ENCODE data around the gene DST.

DNA sequence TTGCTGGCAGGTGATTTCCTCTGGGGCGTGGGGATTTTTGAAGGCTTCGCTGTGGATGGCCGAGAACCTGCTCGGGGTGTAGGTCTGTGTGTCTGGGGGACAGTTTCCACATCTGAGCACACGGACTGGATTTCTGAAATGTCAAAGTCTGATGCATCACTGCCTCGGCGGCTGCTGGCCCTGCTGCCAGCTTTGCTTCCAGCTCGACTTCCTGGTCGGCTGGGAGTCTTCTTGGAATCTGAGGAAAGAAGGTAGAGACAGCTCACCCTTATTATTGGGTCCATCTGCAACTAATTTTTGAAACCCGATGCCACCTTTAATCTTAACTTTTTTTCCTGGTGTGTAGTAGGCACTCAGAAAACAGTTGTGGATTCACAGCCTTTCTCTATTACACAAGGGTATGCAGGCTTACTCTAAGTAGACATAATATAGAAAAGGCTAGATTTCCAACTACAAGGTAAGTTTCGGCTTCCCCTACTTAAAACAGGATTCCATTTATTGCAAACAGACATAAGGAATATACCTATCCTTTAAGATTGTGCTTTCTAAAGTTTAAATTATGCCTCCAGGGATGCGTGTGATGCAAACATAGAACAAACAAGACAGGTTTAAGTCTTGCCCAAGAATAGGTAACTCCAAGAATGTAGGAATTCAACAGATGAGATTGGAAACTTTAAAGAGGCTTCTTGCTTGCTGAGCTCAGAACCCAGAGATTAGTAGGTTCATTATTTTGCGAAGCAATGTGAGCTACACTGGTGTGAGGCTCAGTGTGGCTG is 183.5 kb downstream of the DST start:
- TF ChIP-seq, protein P1, sequence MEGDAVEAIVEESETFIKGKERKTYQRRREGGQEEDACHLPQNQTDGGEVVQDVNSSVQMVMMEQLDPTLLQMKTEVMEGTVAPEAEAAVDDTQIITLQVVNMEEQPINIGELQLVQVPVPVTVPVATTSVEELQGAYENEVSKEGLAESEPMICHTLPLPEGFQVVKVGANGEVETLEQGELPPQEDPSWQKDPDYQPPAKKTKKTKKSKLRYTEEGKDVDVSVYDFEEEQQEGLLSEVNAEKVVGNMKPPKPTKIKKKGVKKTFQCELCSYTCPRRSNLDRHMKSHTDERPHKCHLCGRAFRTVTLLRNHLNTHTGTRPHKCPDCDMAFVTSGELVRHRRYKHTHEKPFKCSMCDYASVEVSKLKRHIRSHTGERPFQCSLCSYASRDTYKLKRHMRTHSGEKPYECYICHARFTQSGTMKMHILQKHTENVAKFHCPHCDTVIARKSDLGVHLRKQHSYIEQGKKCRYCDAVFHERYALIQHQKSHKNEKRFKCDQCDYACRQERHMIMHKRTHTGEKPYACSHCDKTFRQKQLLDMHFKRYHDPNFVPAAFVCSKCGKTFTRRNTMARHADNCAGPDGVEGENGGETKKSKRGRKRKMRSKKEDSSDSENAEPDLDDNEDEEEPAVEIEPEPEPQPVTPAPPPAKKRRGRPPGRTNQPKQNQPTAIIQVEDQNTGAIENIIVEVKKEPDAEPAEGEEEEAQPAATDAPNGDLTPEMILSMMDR (IDR thresholded peaks at IDR 0.05), result no peak
- no peak for TF ChIP-seq EZH2 (IDR thresholded peaks at IDR 0.05)
